ENCODE measurements around the gene PRR13. TPM values are rescaled to one million over a fixed set of nuclear protein-coding genes. Genes with fewer than 3 reads are reported as not detected.

Gene PRR13
- total RNA-seq, 4 donors from 2014 or later, result 47.8 to 77.6 (median 65.3) TPM

DNA sequence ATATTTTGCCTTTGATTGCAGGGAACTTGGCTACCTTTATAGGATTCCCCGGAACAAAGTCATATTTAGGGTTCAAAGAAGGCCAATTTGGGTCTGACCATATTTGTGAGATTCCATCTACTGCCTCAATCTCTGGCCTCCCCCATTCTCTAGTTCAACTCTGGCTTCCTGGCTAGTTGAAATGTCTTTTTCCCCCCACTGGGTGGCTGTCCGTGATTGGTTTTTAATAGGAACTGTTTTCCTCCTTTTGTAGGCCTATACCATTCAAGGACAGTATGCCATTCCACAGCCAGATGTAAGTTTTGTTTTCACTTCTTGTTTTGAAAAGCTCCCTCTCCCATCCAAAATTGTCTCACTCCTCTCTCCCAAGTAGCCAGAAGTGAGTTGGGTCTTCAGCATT lies 24.1 kb downstream of the PRR13 start:
- 41% methylated on average over 2 of the region's 2 CpGs for WGBS
- Histone ChIP-seq H3K9me3 (no peaks in the 10 kb centered on the region), H3K36me3 (peaks cover 96 to 100% (median 100%) of the 10 kb centered on the region in 4 donors), H3K4me3 (no peak overlapping the region), H3K4me1 (peaks cover 39 to 82% (median 61%) of the 10 kb centered on the region in 4 donors), H3K27ac (replicated peaks in 1 of 4) (peak overlapping the region in 3 of 4 donors; percentile 17 to 39 (median 36)), H3K27me3 (no peaks in the 10 kb centered on the region)
- intact Hi-C loops (cut with DNase I), result no loop called here
- no peak for TF ChIP-seq EP300 (IDR thresholded peaks at IDR 0.05)
- TF ChIP-seq, protein P1, sequence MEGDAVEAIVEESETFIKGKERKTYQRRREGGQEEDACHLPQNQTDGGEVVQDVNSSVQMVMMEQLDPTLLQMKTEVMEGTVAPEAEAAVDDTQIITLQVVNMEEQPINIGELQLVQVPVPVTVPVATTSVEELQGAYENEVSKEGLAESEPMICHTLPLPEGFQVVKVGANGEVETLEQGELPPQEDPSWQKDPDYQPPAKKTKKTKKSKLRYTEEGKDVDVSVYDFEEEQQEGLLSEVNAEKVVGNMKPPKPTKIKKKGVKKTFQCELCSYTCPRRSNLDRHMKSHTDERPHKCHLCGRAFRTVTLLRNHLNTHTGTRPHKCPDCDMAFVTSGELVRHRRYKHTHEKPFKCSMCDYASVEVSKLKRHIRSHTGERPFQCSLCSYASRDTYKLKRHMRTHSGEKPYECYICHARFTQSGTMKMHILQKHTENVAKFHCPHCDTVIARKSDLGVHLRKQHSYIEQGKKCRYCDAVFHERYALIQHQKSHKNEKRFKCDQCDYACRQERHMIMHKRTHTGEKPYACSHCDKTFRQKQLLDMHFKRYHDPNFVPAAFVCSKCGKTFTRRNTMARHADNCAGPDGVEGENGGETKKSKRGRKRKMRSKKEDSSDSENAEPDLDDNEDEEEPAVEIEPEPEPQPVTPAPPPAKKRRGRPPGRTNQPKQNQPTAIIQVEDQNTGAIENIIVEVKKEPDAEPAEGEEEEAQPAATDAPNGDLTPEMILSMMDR (IDR thresholded peaks at IDR 0.05), result no peak
- DNase-seq (ENCODE audit: extremely low spot score), result no peak

DNA sequence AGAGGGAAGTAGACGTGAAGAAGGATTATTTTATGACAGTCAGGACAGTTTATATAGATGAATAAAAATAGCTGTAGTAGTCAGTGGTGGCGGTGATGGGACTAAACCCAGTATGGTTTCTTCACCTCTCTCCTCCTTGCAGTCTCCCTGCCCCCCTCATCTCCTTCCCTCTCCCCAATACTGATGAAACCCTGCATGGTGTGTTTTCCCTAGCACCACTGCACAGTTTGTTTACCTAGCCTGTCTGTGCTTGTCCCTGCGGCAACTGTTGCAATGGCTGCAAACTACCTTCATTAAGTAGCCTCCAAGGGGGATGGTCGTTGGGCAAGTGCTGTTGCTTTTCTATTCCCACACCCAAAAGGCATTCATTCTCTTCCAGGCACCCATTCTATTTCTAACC lies 25.1 kb downstream of the PRR13 start:
- no peak for DNase-seq (ENCODE audit: extremely low spot score)
- H3K27me3 ChIP-seq, result no peaks in the 10 kb centered on the region
- peaks cover 98 to 100% (median 100%) of the 10 kb centered on the region in 4 donors for H3K36me3 ChIP-seq
- peaks cover 29 to 80% (median 57%) of the 10 kb centered on the region in 4 donors for H3K4me1 ChIP-seq
- TF ChIP-seq EP300 (IDR thresholded peaks at IDR 0.05), result no peak
- TF ChIP-seq, protein P1 (IDR thresholded peaks at IDR 0.05), result no peak
- TF ChIP-seq POLR2A (IDR thresholded peaks at IDR 0.05; ENCODE audit: low read depth), result no peak
- TF ChIP-seq POLR2AphosphoS5 (IDR thresholded peaks at IDR 0.05), result no peak
- no peak overlapping the region for H3K4me3 ChIP-seq
- WGBS, result 37% methylated on average over 4 of the region's 4 CpGs
- H3K9me3 ChIP-seq, result no peaks in the 10 kb centered on the region
- H3K27ac ChIP-seq (replicated peaks in 1 of 4), result peak overlapping the region in 2 of 4 donors; percentile 10 to 36
- intact Hi-C loops (cut with DNase I), result no loop called here

DNA sequence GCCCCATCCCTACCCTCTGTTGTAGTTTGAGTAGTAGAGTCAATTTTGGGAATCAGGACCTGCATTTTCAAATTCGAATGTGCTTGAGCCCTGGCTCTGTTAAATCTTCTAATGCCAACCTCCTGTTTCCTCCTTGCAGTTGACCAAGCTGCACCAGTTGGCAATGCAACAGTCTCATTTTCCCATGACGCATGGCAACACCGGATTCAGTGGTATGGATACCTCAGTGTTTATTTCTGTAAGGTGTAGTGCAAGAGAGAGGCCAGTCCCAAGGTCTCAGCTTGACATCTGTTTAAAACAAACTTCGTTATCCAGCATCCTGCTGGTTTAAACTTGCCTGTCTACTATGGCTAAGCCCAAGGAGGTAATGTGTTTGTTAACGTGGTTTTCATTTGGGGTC lies 25.5 kb downstream of the PRR13 start:
- TF ChIP-seq EP300 (IDR thresholded peaks at IDR 0.05) (no peak), POLR2AphosphoS5 (IDR thresholded peaks at IDR 0.05) (no peak), POLR2A (IDR thresholded peaks at IDR 0.05; ENCODE audit: low read depth) (no peak)
- TF ChIP-seq, protein P1 (IDR thresholded peaks at IDR 0.05), result no peak
- intact Hi-C loops (cut with DNase I), result no loop called here
- Histone ChIP-seq H3K27ac (replicated peaks in 1 of 4) (peak overlapping the region in 1 of 4 donors; percentile 10), H3K36me3 (peaks cover 94 to 100% (median 100%) of the 10 kb centered on the region in 4 donors), H3K9me3 (no peaks in the 10 kb centered on the region), H3K4me3 (no peak overlapping the region), H3K4me1 (peaks cover 30 to 80% (median 56%) of the 10 kb centered on the region in 4 donors), H3K27me3 (no peaks in the 10 kb centered on the region)
- 52% methylated on average over 5 of the region's 5 CpGs for WGBS
- DNase-seq (ENCODE audit: extremely low spot score), result no peak

DNA sequence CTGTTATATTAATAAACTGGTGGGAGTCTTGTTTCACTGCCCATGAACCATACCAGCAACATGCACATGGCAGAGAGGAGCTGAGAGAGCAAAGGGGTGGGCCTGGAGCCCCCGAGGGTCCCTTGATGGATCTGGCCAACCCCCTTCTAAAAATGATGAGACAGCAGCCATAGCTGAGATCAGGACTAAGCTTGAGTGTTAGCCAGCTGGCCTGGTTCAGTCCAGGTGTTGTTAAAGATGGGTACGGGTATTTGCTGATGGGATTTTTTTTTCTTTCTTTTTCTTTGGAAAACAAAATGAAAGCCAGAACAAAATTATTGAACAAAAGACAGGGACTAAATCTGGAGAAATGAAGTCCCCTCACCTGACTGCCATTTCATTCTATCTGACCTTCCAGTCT lies 26.3 kb downstream of the PRR13 start:
- no peak for DNase-seq (ENCODE audit: extremely low spot score)
- intact Hi-C loops (cut with DNase I), result no loop called here
- TF ChIP-seq POLR2AphosphoS5 (IDR thresholded peaks at IDR 0.05), result no peak
- TF ChIP-seq EP300 (IDR thresholded peaks at IDR 0.05), result no peak
- TF ChIP-seq POLR2A (IDR thresholded peaks at IDR 0.05; ENCODE audit: low read depth), result no peak
- TF ChIP-seq, protein P1 (IDR thresholded peaks at IDR 0.05), result no peak
- Histone ChIP-seq H3K4me3 (no peak overlapping the region), H3K4me1 (peaks cover 38 to 80% (median 57%) of the 10 kb centered on the region in 4 donors), H3K36me3 (peaks cover 90 to 100% (median 100%) of the 10 kb centered on the region in 4 donors), H3K27me3 (no peaks in the 10 kb centered on the region), H3K27ac (replicated peaks in 1 of 4) (no peak overlapping the region), H3K9me3 (no peaks in the 10 kb centered on the region)
- WGBS, result 69% methylated on average over 2 of the region's 2 CpGs

DNA sequence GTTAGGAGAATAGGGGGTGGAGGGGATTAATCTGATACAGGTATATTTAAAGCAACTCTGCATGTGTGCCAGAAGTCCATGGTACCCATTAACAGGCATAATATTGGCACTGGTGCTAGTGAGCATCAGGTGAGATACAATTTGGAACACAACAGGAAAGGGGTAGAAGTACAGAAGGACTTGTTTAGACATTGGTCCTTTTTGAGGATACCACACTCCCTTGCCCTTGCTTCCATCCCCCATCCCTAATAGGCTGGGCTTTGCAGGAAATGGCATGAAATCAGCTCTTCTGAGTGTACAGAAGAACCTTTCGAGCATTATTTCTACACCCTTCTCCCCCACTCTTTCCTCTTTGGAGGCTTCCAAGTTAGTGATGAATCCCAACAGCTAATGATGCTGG lies 26.7 kb downstream of the PRR13 start:
- no peaks in the 10 kb centered on the region for H3K27me3 ChIP-seq
- H3K27ac ChIP-seq (replicated peaks in 1 of 4), result no peak overlapping the region
- no peak overlapping the region for H3K4me3 ChIP-seq
- intact Hi-C loops (cut with DNase I), result no loop called here
- peaks cover 42 to 80% (median 57%) of the 10 kb centered on the region in 4 donors for H3K4me1 ChIP-seq
- peaks cover 90 to 100% (median 100%) of the 10 kb centered on the region in 4 donors for H3K36me3 ChIP-seq
- no peak for DNase-seq (ENCODE audit: extremely low spot score)
- WGBS, result 59% methylated on average over 1 of the region's 1 CpG
- no peaks in the 10 kb centered on the region for H3K9me3 ChIP-seq
- no peak for TF ChIP-seq EP300 (IDR thresholded peaks at IDR 0.05)
- TF ChIP-seq, protein P1 (IDR thresholded peaks at IDR 0.05), result no peak
- TF ChIP-seq POLR2AphosphoS5 (IDR thresholded peaks at IDR 0.05), result no peak
- no peak for TF ChIP-seq POLR2A (IDR thresholded peaks at IDR 0.05; ENCODE audit: low read depth)

All from esophagus muscularis mucosa (tissue), 4 donors.